AG04450 (cell line): ENCODE results near the gene RASSF3. TPM values are rescaled to one million over a fixed set of nuclear protein-coding genes. Genes with fewer than 3 reads are reported as not detected.

Source experiments
- CTCF ChIA-PET: fragments of 300-600, 350-600 bp; formaldehyde crosslinking; extraction: SDS; loops from one replicate; lab custom pipeline; 2022; ENCODE audit warnings: antibody characterized with exemption, inconsistent platforms; lab: Charles Lee
- POLR2A ChIA-PET: fragments of 350-600 bp; formaldehyde crosslinking; extraction: SDS; loops from one replicate; lab custom pipeline; 2021; ENCODE audit warnings: antibody characterized with exemption, inconsistent platforms; lab: Yijun Ruan, JAX
- DNase-seq: peaks from one replicate; pipeline ENCODE4 v3.0.0-alpha.2; 2011; ENCODE audit warnings: low read depth, low spot score
- H3K27ac ChIP-seq: one replicate; pipeline ENCODE4 v1.5.1; 2012; ENCODE audit warnings: low read depth, low read length, control low read depth
- H3K27me3 ChIP-seq: one replicate; pipeline ENCODE4 v1.6.0; 2012; ENCODE audit warnings: low read length; ENCODE audit not compliant: control insufficient read depth, insufficient read depth
- H3K4me3 ChIP-seq: 2 replicates; pipeline ENCODE4 v1.5.1; 2011; ENCODE audit warnings: mild to moderate bottlenecking, low read depth, low read length, control low read depth
- H3K9me3 ChIP-seq: 2 replicates; pipeline ENCODE4 v1.5.1; 2012; ENCODE audit warnings: low read length; ENCODE audit not compliant: control insufficient read depth, insufficient read depth
- CTCF ChIP-seq: IDR thresholded peaks from 2 replicates; pipeline ENCODE4 v1.5.1; 2011; ENCODE audit warnings: low read depth, low read length, control low read depth, inconsistent platforms
- polyA plus RNA-seq: library from polyadenylated mRNA; depleted of rRNA; stranded (reverse); fragments of >200 nt; gene quantifications from 2 replicates; pipeline ENCODE4 v1.2.3, GENCODE V29; 2011

The RASSF3 gene
- polyA plus RNA-seq, 1 experiment = 46.7 TPM

- CTCF ChIA-PET = interaction anchor here (1.3 kb wide), 1 partner anchor 125 kb away, joined by 8 read pairs; no protein-coding TSS in a partner anchor
- Histone ChIP-seq H3K4me3 (no peak overlapping the region), H3K9me3 (no peaks in the 10 kb centered on the region), H3K27me3 (no peaks in the 10 kb centered on the region), H3K27ac (no peak overlapping the region)
- DNase-seq = no peak
- POLR2A ChIA-PET = no interaction called here
- TF ChIP-seq CTCF = no peak
Observed at GRCh38 chr12:64674367-64674922, 64.2 kb downstream of the RASSF3 start.

- DNase-seq = no peak
- Histone ChIP-seq H3K27me3 (no peaks in the 10 kb centered on the region), H3K27ac (no peak overlapping the region), H3K9me3 (no peaks in the 10 kb centered on the region), H3K4me3 (no peak overlapping the region)
- ChIA-PET CTCF (interaction anchor here (0.7 kb wide), 1 partner anchor 143 kb away, joined by 5 read pairs; no protein-coding TSS in a partner anchor), POLR2A (no interaction called here)
- TF ChIP-seq CTCF = no peak
Observed at GRCh38 chr12:64675795-64676194, 65.5 kb downstream of the RASSF3 start.

- Histone ChIP-seq H3K4me3 (no peak overlapping the region), H3K9me3 (no peaks in the 10 kb centered on the region), H3K27me3 (no peaks in the 10 kb centered on the region), H3K27ac (no peak overlapping the region)
- TF ChIP-seq CTCF = no peak
- CTCF ChIA-PET = interaction anchor here (0.6 to 1.8 kb wide), 2 partner anchors 129 to 240 kb away, joined by 4 to 6 read pairs; no protein-coding TSS in a partner anchor
- no peak for DNase-seq
- POLR2A ChIA-PET = no interaction called here
Observed at GRCh38 chr12:64678248-64678647, 68.0 kb downstream of the RASSF3 start.

- CTCF ChIA-PET = interaction anchor here (1.3 to 1.8 kb wide), 2 partner anchors 19 to 129 kb away, joined by 3 to 6 read pairs; no protein-coding TSS in a partner anchor
- no peak for TF ChIP-seq CTCF
- POLR2A ChIA-PET = no interaction called here
Observed at GRCh38 chr12:64678835-64679234, 68.5 kb downstream of the RASSF3 start.

GRCh38 chr12:64679487-64680001 is 69.2 kb downstream of the RASSF3 start:
- Histone ChIP-seq H3K4me3 (no peak overlapping the region), H3K9me3 (no peaks in the 10 kb centered on the region), H3K27me3 (no peaks in the 10 kb centered on the region), H3K27ac (no peak overlapping the region)
- TF ChIP-seq CTCF = no peak
- ChIA-PET POLR2A (interaction anchor here (1.0 kb wide), 1 partner anchor 10 kb away, joined by 3 read pairs; no protein-coding TSS in a partner anchor), CTCF (interaction anchor here (0.5 to 1.8 kb wide), 3 partner anchors 19 to 411 kb away, joined by 3 to 6 read pairs (median 5); no protein-coding TSS in a partner anchor)
- no peak for DNase-seq

More at GRCh38 chr12:64678835-64679234, 68.5 kb downstream of the RASSF3 start:
- no peaks in the 10 kb centered on the region for H3K27me3 ChIP-seq
- no peak overlapping the region for H3K4me3 ChIP-seq
- DNase-seq = no peak
- H3K9me3 ChIP-seq = no peaks in the 10 kb centered on the region
- no peak overlapping the region for H3K27ac ChIP-seq
